HCT116 (cell line): Measurements from ENCODE around the gene SIX5.

Experiments
- ATF3 ChIP-seq: IDR thresholded peaks from 2 replicates; pipeline ENCODE4 v1.6.1; 2012
- EZH2 ChIP-seq: fragments of 200-600 bp; sonication (generic); IDR thresholded peaks from 2 replicates; pipeline ENCODE4 v1.6.1; 2017; ENCODE audit warnings: antibody characterized with exemption, mixed run types
- RAD21 ChIP-seq: IDR thresholded peaks from 2 replicates; pipeline ENCODE4 v1.6.1; 2012; ENCODE audit warnings: low read depth, mild to moderate bottlenecking
- YY1 ChIP-seq: IDR thresholded peaks from 2 replicates; pipeline ENCODE4 v1.6.1; 2011; ENCODE audit warnings: low read length, low read depth, moderate library complexity, mild to moderate bottlenecking; ENCODE audit not compliant: insufficient replicate concordance; ENCODE audit errors: extremely low read depth
- TF ChIP-seq, protein P1 (sequence below), 3 experiments: fragments of 200-600 bp in 1 of 3; sonication (generic) in 1 of 3; IDR thresholded peaks in 2 of 3; conservative IDR thresholded peaks in 1 of 3; 2 replicates each; pipeline ENCODE4 v1.5.1; 2012 to 2017; ENCODE audit warnings: low read depth in 2 of 3, low read length in 2 of 3, antibody characterized with exemption in 1 of 3, borderline replicate concordance in 1 of 3, control low read depth in 1 of 3, mild to moderate bottlenecking in 1 of 3, mixed read lengths in 1 of 3, mixed run types in 1 of 3, moderate library complexity in 1 of 3; ENCODE audit not compliant: insufficient read depth in 1 of 3

DNA sequence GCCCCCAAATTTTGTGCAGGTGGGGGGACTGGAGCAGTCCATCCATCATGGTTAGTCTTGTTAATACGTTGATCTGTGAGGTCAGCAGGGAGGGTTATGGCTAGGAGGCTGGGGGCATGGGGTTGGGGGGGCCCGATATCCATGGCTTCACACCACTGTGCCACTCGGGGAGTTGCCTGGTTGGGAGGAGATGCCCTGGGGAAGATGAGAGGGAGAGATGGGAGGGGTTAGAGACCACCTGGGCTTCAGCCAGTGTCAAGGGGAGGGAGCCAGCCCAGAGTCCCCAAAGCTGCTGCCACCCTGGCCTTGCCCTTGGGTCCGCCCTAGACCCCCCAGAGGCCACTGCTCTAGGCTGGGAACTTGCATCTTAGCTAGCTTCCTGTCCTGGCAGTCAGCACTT, 15.0 kb upstream of the SIX5 start:
- no peak for TF ChIP-seq RAD21
- no peak for TF ChIP-seq YY1
- TF ChIP-seq, protein P1, sequence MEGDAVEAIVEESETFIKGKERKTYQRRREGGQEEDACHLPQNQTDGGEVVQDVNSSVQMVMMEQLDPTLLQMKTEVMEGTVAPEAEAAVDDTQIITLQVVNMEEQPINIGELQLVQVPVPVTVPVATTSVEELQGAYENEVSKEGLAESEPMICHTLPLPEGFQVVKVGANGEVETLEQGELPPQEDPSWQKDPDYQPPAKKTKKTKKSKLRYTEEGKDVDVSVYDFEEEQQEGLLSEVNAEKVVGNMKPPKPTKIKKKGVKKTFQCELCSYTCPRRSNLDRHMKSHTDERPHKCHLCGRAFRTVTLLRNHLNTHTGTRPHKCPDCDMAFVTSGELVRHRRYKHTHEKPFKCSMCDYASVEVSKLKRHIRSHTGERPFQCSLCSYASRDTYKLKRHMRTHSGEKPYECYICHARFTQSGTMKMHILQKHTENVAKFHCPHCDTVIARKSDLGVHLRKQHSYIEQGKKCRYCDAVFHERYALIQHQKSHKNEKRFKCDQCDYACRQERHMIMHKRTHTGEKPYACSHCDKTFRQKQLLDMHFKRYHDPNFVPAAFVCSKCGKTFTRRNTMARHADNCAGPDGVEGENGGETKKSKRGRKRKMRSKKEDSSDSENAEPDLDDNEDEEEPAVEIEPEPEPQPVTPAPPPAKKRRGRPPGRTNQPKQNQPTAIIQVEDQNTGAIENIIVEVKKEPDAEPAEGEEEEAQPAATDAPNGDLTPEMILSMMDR (IDR thresholded peaks at IDR 0.05 in 2 of 3, conservative IDR thresholded peaks at IDR 0.05 in 1 of 3; ENCODE audit: borderline replicate concordance in 1 of 3, insufficient read depth in 1 of 3, low read depth in 2 of 3, low read length in 2 of 3), result no peak
- TF ChIP-seq ATF3, result no peak
- no peak for TF ChIP-seq EZH2
